Astrocyte of the hippocampus (primary cell): Measurements from ENCODE around the gene HS3ST4.

Experiments used
- DNase-seq: peaks from one replicate; pipeline ENCODE4 v3.0.0; 2011; ENCODE audit warnings: low read depth, low spot score

The HS3ST4 gene

DNA sequence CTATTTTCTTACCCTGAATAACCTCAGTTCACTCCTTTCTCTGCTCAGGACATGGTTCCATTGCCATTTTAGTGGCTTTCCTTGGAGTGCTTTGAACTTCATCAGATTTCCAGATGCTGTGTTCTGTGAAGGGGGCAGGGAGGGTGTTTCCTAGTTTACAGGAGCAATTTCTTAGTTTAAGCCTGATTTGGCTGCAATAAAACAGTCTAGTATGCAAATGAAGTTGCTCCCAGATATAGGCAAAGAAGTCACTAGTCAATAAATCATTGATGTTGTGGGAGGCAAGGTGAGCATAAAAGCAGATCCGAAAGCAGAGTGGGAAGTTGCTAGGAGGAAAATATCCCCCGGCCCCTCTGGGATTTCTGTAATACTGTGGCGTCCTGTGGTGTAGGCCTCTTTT lies 202.3 kb downstream of the HS3ST4 start:
- DNase-seq: no peak

DNA sequence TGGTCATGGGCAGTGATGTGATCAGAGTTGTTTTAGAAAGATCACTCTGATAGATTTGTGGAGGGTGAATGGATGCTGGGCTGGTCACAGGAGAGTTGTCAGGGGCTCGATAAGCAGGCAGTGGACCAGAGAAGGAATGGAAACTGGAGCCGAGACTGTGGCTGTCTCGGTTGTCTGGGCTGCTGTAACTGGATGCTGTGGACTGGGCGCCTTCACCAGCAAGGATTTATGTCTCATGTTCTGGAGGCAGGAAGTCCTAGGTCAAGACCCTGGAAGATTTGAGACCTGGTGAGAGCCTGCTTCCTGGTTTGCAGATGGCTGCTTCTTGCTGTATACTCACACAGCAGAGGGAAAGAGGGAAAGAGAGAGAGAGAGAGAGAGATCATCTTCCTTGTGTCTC lies 203.6 kb downstream of the HS3ST4 start:
- DNase-seq: no peak

DNA sequence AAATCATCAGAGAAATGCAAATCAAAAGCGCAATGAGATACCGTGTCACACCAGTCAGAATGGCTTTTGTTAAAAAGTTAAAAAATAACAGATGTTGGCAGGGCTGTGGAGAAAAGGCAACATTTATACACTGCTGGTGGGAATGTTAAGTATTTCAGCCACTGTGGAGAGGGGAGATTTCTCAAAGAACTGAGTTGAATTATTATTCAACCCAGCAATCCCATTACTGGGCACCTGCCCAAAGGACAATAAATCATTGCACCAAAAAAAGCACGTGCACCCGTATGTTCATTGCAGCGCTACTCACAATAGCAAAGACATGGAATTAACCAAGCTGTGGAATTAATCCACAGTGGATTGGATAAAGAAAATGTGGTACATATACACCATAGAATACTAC lies 204.7 kb downstream of the HS3ST4 start:
- no peak for DNase-seq

DNA sequence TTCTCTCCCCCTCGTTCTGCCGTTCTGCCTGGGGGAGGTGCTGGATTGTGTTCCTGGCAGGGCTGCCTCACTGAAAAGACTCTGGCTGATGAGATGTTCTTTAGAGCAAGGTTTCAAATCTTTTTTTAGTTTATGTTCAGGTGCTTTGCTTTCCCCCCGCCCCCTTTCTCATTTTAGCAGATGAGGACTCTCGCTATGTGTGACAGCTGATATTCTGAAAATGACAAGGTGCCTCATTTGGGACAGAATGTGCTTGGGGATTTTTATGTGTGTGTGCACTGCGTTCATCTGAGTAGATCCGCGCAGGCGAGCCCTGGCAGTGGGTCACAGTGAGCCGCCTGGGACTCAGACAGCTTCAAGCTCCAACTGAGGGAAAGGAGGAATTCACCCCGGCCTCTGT lies 205.9 kb downstream of the HS3ST4 start:
- no peak for DNase-seq

DNA sequence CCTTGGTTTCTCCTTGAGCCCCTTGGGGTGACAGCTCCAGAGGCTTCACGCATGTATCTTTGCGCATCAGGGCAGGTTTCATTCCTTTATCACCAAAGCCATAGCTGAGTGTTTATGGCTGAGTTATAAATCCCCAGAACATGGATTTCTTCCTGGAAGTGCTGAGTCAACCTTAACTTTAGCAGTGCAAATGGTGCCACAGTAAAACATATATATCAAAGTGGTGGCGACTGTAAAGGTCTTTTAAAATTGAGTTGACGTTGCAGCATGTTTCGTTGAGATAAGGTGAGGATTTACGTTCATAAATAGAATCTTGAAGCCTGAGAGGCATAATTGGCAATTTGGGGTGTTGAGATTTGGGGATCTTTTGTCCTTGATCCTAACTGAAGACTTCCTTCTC lies 214.1 kb downstream of the HS3ST4 start:
- no peak for DNase-seq

DNA sequence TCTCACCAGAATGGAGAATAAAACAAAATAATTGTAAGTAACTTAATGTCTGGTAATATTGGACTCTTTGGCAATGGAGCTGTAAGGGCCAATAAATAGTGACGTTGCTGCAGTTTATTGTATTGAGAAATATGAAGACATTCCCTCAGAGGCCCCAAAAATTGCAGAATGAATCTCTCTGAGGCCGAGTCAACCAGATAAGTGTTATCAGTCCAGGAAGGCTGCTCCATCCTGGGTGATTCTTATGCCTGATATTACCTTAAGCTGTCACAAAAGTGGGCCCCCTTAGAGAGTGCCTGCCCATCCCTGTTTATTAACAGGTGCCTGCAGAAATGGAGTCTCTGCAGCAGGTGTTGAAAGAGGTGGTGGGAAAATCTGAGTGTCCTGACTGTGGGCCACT lies 219.2 kb downstream of the HS3ST4 start:
- DNase-seq: no peak

DNA sequence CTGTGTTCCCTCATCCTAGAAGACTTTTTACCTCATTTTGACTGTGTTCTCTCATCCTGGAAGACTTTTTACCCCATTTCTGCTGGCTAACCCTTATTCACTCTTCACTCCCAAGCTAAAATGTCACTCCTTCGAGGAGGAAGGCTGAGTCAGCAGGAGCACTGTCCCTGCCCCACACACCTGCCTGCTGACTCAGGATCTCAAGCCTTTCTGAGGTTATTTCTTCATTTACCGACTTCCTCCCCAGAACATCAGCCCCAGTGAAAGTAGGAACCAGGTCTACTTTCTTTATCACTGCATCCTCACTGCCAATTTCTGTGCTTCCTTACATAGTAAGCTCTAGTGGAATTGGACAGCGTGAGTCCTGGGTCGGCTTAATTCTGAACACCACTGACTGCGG lies 220.6 kb downstream of the HS3ST4 start:
- no peak for DNase-seq

DNA sequence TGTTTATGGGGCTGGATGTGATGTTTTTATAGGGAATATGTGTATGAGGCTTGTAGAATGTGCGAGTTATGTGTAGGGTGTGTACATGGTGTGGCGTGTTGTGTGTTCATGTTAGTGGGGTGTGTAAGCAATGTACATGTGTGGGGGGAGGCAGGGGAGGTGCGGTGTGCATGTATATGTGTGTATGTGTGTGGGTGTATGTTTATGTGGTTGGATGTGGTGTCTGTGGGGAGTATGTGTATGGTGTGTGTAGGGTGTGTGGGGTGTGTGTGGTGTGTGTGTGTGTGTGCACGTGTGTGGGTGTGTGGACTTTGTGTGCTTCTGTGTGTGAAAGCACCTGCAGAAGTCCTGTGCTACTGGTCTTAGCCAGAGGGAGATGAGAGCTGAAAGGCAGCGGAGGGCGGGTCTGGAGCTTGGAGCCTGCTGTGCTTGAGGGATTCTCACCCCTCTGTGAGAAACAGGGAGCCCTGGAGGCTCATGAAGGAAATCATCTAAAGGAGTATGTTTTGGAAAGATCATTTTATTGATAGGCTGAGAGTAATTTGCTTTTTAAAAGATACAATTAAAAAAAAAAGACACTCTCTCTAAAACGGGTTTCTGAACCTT lies 222.7 kb downstream of the HS3ST4 start:
- no peak for DNase-seq

DNA sequence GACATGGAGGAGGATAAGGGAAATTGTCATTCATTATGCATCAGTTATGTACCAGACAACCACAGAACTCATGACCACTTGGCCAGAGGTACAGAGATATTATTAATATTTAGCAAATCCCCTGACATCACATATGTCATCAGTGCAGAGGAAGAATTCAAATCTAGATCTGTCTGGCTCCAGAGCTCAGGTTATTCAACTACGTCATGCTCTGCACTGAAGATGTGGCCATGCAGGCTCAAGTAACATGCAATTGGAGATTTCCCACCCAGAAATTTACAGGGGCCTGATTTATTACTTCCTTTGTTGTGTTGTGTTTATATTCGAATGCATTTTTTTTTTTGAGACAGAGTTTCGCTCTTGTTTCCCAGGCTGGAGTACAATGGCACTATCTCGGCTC lies 224.3 kb downstream of the HS3ST4 start:
- no peak for DNase-seq

DNA sequence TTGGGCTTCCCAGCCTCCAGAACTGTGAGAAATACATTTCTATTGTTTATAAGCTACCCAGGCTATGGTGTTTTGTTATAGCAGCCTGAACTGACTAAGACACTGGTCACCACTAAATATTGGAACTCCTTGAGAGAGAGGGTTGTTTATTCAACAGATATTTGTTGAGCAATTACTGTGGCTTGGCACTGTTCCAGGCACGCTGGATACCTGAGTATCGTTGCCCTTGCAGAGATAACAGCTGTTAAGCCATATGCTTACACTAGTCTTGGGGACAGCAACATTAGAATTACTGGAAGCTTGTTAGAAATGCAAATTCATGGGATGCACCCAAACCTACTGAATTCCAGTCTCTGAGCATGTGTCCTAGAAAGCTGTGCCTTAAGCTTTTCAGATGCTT lies 230.7 kb downstream of the HS3ST4 start:
- DNase-seq: no peak

DNA sequence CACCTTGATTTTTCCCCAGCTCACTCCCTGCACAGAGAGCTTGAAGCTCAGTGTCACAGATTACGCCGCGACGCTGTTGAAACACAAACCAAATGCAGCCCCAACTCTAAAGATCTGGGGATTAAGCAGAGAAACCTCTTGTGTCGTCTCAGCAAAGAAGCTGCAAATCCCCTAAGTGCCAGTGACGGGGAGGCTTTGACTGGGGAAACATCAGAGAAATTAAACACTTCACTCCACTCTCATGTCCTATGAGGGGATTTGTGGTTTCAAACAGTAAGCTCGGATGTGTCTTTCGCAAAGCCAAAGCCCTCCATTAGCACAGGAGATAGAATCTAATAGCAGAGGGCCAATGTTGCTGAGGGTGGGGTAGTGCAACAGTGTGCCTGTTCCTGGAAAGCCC lies 233.7 kb downstream of the HS3ST4 start:
- DNase-seq: no peak

DNA sequence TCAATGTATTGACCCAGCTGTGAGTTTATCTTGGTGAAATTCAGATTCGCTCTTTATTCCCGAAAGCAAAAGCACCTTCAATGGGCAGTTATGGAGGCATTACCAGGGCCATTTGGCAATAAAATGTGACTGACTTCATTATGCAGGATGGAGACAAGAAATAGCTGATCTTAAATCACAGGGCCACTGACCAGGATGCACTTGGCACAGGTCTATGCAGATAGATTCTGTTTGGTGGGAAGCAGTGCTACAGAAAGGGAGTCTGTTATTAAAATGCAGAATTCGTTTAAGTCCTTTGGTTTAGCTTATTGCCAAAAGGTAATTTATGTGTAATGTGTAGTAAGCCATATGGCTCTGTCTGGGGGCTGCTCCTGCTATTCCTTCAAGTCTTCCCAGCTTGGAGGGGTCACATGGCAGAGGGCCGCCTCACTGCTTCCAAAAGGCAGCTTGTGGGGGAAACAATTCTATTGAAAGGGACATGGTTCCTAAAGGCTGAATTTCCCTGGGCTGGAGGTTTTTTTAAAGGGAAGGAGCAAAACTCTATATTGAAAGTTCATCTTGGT lies 239.8 kb downstream of the HS3ST4 start:
- no peak for DNase-seq

DNA sequence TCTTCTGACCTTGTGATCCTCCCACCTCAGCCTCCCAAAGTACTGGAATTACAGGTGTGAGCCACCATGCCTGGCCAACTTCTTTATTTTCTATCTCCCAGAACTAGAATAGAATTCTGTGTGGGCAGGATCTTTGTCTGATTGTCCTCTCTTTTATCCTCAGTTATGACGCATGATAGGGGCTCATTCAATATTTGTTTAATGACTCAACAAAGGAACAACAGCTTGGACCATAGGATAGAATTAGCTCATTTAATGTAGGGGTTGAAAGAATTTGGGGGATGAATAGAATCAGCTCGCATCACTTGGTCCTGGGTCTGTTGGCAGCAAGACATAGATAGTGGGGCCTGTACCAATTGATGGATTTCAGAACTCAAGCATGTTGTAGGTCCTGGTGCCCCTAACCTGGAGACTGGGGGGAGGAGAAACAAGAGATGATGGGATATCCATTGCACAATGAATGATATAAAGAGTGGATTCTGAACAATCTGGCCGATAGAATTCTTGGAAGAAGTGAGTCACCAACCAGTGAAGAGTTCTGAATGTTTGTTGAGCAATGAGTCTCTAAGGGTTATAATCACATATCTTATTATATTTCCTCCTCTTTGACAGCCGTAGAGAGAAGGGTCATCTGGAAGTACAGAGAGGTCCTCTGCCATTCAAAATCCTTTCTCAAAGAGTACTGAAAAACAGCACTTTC lies 250.2 kb downstream of the HS3ST4 start:
- no peak for DNase-seq

DNA sequence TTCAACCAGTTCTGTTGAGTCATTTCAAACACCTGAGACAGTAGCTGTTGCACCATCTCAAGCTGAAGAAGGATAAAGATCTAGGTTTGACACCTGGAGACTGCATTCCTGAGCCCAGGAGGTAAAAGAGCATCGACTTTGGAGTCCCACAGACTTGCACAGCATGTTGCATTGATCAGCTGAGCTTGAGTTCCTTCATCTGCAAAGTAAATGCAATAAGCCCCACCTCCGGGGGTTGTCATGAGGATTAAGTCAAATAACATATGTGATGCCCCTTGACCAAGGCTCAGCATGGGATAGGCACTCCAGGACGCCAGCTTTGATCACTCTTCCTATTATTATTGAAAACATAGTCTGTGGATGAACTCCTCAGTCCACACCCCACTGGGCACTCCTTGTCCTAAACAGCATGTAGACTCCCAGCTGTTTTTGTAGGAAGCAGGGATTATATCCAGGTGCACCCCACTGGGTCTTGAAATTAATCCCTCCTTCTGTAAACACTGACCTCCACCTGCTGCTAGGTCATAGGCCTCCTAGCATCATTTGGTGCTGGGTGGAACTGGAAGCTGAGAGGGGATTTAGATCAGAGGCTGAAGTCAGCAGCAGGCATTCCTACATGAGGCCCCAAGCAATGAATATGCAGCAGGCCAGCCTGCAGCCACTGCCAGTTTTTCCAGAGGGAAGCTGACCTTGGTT lies 259.0 kb downstream of the HS3ST4 start:
- no peak for DNase-seq

DNA sequence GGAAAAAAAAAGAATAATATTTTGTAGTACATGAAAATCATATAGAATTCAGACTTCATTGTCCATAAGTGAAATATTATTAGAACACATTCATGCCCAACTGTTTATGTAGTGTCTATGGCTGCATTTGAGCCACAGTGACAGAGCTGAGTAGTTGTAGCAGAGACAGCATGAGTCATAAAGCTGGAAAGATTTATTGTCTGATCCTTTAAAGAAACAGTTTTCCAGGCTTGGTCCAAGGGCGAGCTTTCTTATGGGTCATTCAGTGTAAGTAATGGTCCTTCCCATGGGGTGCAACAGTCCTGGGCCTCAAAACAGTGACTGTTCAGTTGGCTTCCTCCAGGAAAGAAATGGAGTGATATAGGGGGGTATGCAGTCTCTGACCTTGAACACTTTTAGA lies 260.2 kb downstream of the HS3ST4 start:
- DNase-seq: no peak

DNA sequence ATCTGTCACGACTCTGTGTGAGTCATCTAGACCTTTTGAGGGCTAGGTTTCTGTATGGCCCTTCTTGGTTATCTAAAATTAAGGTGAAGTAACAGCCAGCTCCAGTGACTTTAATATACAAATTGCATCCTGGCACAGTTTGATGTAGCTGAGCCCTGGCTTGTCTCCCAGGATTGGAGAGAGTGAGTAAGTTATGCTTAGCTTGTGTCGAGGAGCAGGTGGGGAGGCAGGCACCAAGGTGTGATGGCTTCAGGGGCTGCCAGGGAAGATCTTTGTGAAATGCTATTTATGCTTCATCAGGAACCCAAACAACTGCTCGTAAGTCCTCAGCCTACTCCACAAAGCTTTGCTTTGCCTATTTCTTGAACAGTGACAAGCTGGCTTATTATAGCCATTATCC lies 261.2 kb downstream of the HS3ST4 start:
- DNase-seq: no peak

DNA sequence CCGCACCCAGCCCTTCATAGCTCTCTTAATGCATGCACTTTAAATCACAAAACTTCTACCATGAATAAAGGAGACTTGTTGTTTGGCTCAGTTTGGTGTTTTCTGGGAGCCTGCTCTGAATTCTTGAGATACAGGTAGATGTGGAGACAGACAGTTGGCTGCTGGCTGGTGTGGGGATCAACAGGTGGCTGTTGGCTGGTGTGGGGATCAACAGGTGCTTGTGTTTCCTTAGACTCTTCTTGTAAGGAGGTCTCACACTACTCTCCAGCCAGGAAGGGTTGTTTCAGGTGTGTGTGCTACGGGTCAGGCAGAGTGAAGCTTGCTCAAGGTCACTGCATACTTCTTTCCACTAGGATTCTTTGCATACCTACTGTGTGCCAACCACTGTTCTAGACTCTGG lies 265.9 kb downstream of the HS3ST4 start:
- DNase-seq: no peak

DNA sequence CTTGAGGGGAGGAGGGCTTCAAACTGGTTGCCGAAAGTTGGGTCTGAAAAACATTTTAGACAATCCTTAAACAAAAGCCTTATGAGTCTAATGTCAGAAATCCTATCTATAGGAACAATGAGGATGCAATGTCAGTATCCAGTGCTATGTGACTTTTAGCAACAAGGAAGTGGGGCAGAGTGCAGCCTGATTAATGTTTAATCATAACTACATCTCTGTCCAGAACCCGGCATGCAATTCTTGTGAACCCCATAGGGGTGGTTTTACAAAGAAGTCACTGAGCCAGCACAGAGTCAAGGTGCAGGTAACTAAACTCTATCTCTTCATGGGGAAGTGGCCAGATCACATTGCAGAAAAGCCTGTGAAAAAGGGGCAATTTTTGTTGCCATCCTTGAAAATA lies 267.5 kb downstream of the HS3ST4 start:
- DNase-seq: no peak

DNA sequence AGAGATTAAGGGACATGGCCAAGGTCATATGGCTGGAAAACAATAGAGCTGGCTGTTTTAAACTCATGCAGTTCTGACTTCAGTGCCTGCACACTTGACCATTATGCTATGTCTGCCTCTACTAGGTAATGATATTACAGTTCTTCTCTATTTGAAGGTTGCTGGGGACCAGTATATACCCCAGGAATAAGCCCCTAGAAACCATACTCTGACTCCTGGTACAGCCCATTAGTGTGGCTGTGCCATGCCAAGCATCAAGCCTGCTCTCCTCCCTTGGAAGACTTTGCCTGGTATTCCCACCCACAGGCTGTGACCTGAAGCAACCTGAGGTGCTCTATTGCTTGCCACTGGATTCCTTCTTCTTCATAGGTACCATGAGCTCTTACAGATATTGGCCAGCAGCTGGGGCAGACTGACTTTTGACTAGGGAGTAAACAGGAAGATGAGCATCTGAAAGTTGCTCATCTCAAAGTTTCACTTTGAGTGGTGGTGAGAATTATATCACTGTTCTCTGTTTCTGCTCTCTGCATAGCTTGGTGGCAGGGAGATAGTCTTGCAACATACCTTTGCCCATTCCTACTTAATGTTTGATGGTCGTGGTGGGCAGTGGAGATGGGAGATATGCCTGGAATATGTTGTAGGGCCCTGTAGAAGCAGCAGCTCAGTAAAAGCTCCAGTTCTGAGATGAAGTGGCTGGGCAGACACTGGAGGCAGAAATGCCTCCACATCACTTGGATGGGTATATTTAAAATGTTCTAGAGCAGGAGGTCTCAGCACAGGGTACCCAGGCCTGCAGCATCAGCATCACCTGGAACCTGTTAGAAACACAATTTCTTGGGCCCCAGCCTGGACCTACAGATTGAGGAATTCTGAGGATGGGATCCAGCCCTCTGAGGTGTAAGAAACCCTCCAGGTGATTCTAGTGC lies 274.7 kb downstream of the HS3ST4 start:
- no peak for DNase-seq

DNA sequence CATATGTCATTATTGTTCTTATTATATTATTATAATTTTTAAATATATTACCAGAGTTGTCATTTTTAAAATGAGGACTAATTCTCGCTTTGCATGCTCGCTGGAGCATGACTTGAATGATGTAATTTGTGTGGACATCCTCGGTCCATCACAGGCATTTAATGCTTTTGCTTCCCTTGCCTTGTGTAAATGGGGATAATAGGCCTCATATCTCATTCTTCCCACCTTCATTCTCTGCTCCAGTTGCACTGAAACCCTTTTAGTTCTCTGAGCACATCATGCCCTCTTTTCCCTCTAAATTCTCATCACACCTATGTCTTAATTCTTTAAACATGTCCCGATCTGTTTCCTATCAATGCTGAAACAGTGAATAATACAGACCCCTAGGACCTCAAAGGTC lies 285.4 kb downstream of the HS3ST4 start:
- no peak for DNase-seq

DNA sequence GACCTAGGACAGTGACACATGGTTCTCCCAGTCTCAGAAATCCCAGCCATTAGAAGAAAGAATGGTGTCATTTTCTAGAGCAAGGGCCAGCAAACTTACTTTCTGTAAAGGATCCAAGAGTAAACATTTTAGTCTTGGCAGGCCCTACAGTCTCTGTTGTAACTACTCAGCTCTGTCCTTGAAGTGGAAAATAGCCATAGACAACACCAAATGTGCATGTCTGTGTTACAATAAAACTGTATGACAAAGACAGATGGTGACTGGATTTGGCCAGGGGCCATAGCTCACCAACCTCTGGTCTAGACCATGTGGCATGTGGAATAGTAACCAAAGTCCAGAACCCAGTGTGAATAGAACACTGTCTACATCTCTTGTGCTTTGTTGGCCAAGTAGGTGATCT lies 286.5 kb downstream of the HS3ST4 start:
- DNase-seq: no peak

DNA sequence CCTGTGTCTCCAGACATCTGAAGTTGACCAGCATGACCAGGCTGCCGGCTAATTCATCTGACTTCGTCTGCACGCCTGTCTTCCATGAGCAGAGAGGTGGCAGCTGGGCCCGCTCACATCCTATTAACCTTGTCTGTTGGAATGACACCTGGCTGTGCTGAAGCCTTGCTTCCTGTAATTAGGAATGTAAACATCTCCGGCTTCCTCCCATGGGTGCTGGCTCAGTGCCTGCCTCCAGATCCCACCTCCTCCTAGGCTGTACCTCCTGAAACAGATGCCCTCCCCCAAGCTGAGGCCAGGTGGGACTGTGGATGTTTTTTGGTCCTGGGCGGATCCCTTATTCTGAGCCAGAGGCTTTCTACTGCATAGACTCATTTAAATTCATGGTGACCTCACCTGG lies 296.3 kb downstream of the HS3ST4 start:
- DNase-seq: no peak
